Left ventricle myocardium inferior (tissue), 1 donor: Measurements from ENCODE around the gene DDN. TPM values are rescaled to one million over a fixed set of nuclear protein-coding genes. Genes with fewer than 3 reads are reported as not detected.

ENCODE experiments used
- DNase-seq: peaks from one replicate; pipeline ENCODE4 v3.0.0-alpha.2; 2020
- H3K27ac ChIP-seq: fragments of 200-600 bp; replicated peaks from 2 replicates; pipeline ENCODE4 v1.8.0; 2021
- H3K27me3 ChIP-seq: fragments of 200-600 bp; 2 replicates; pipeline ENCODE4 v1.8.0; 2021; ENCODE audit warnings: low read depth
- H3K36me3 ChIP-seq: fragments of 200-600 bp; 2 replicates; pipeline ENCODE4 v1.8.0; 2021
- H3K4me1 ChIP-seq: fragments of 200-600 bp; 2 replicates; pipeline ENCODE4 v1.8.0; 2021
- H3K4me3 ChIP-seq: fragments of 200-600 bp; 2 replicates; pipeline ENCODE4 v1.8.0; 2021; ENCODE audit warnings: mild to moderate bottlenecking, moderate library complexity
- H3K9me3 ChIP-seq: fragments of 200-600 bp; replicated peaks from 2 replicates; pipeline ENCODE4 v1.8.0; 2021
- intact Hi-C: fragments of 100-400 bp; cut with micrococcal nuclease; formaldehyde crosslinking; loops from one replicate; pipeline ENCODE4 v1.11.0; 2022
- total RNA-seq: library from RNA; stranded (reverse); fragmentation: NEBNext Ultra II Directional; extraction: Animal tissue kit (Norgen Biotek cat#: 25700); gene quantifications from one replicate; pipeline ENCODE4 v1.2.1, GENCODE V29; 2021
- TF ChIP-seq, protein P1 (sequence below): fragments of 200-600 bp; IDR thresholded peaks from 2 replicates; pipeline ENCODE4 v1.8.0; 2021; ENCODE audit warnings: antibody characterized with exemption, mild to moderate bottlenecking, borderline replicate concordance
- donor health status: DM: no; HTN: yes; CAD: no; lungs with severe emphysema.

Gene DDN
- total RNA-seq, 1 donor from 2014 or later = 1.4 TPM

- Histone ChIP-seq H3K27me3 (no peaks in the 10 kb centered on the region), H3K4me3 (no peak overlapping the region), H3K36me3 (peaks cover 50% of the 10 kb centered on the region), H3K9me3 (no peaks in the 10 kb centered on the region), H3K27ac (no peak overlapping the region), H3K4me1 (peaks cover 39% of the 10 kb centered on the region)
- DNase-seq = no peak
- TF ChIP-seq, protein P1, sequence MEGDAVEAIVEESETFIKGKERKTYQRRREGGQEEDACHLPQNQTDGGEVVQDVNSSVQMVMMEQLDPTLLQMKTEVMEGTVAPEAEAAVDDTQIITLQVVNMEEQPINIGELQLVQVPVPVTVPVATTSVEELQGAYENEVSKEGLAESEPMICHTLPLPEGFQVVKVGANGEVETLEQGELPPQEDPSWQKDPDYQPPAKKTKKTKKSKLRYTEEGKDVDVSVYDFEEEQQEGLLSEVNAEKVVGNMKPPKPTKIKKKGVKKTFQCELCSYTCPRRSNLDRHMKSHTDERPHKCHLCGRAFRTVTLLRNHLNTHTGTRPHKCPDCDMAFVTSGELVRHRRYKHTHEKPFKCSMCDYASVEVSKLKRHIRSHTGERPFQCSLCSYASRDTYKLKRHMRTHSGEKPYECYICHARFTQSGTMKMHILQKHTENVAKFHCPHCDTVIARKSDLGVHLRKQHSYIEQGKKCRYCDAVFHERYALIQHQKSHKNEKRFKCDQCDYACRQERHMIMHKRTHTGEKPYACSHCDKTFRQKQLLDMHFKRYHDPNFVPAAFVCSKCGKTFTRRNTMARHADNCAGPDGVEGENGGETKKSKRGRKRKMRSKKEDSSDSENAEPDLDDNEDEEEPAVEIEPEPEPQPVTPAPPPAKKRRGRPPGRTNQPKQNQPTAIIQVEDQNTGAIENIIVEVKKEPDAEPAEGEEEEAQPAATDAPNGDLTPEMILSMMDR = no peak
- intact Hi-C loops = no loop called here
Measured at GRCh38 chr12:49020441-49020840, 21.3 kb upstream of the DDN start.

DNA sequence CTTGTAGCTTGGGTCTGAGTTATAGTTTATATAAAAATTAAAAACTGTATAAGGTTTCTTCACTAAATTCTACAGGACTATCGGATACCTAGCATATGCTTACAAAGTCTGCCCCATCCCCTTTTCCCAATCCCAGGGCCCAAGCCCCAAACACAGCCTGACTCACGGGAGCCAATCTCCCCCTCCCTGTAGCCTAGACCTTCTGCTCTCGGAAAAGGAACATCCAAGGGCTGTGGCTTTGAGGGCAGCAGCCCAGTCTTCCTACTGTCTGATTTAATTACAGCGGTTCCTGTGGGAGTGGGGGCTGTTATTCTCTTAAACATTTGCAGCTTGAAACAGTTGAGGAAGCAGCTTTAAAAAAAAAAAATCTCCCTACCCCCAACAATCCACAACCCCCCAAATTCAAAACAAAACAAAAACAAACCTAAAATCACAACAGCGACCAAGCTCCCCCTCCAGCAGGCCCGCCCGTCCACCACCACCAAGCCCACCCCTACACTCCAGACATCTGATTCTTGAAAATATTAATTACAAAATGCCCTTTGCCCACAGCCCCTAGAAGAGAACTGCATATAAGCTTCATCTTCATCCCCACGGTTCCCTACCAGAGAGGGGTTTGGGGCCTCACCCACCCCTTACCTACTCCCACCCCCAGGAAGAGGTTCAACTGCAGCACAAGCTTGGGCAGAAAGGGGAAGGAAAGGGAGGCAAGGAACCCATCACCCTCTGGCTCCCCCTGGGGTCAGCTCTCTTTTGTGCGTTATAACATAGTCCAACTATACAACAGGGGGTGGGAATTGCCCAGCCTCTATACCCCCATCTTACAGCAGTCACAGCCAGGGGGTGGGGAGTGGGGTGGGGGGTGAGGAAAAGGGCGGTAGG is 20.5 kb upstream of the DDN start:
- intact Hi-C loops = no loop called here

DNA sequence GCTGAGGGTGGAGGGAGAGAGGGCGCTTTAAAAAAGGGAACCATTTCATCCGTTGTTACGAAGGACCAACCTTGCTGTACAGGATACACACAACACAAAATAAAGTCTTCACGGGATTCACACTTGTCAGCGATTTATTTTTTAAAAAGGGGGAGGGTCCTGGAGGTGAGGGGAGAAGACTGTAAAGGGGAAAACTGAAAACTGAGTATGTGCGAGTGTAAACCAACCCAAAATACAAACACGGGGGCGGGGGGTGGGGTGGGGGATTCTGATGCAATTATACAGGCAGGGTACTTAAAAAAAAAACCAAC is 19.9 kb upstream of the DDN start:
- H3K4me1 ChIP-seq = peaks cover 52% of the 10 kb centered on the region
- DNase-seq = no peak

More for the DNA sequence above, 20.5 kb upstream of the DDN start:
- Histone ChIP-seq H3K27ac (peak overlapping the region; percentile 97), H3K27me3 (no peaks in the 10 kb centered on the region), H3K9me3 (no peaks in the 10 kb centered on the region), H3K4me1 (peaks cover 46% of the 10 kb centered on the region), H3K36me3 (peaks cover 42% of the 10 kb centered on the region), H3K4me3 (peak overlapping the region; percentile 93)
- TF ChIP-seq, protein P1 = no peak
- DNase-seq = no peak

GRCh38 chr12:49018261-49019119 is 19.3 kb upstream of the DDN start, which contains the start of gene PRKAG1:
Gene PRKAG1, minus strand, starts transcription at chr12:49018776. Its CDS starts 36 bp downstream, at chr12:49018740.
- Histone ChIP-seq H3K4me1 (peaks cover 58% of the 10 kb centered on the region), H3K4me3 (peak within 1 kb of the TSS; percentile 93), H3K9me3 (no peaks in the 10 kb centered on the region), H3K27me3 (no peaks in the 10 kb centered on the region), H3K27ac (peak within 1 kb of the TSS; percentile 97), H3K36me3 (peaks cover 30% of the 10 kb centered on the region)
- peak; percentile 96 for DNase-seq
- TF ChIP-seq, protein P1 = peak; percentile 53
- intact Hi-C loops = no loop called here

More for the DNA sequence above, 19.9 kb upstream of the DDN start:
- TF ChIP-seq, protein P1 = no peak
- intact Hi-C loops = no loop called here
- Histone ChIP-seq H3K36me3 (peaks cover 36% of the 10 kb centered on the region), H3K9me3 (no peaks in the 10 kb centered on the region), H3K4me3 (peak overlapping the region; percentile 93), H3K27me3 (no peaks in the 10 kb centered on the region), H3K27ac (peak overlapping the region; percentile 97)

- peaks cover 26% of the 10 kb centered on the region for H3K36me3 ChIP-seq
- no peaks in the 10 kb centered on the region for H3K9me3 ChIP-seq
- intact Hi-C loops = no loop called here
- peaks cover 63% of the 10 kb centered on the region for H3K4me1 ChIP-seq
- H3K27me3 ChIP-seq = no peaks in the 10 kb centered on the region
- H3K27ac ChIP-seq = peak overlapping the region; percentile 97
- no peak for DNase-seq
- H3K4me3 ChIP-seq = peak overlapping the region; percentile 93
- TF ChIP-seq, protein P1 = no peak
Measured at GRCh38 chr12:49017891-49018260, 18.7 kb upstream of the DDN start.
